Urinary bladder (tissue), 4 donors: Measurements from ENCODE around the gene SSRP1. TPM values are rescaled to one million over a fixed set of nuclear protein-coding genes. Genes with fewer than 3 reads are reported as not detected.
A peak's percentile ranks its signal among the peaks of the same experiment; 100 is the strongest.

Experiments used
- DNase-seq: peaks from one replicate; pipeline ENCODE4 v3.0.0-alpha.2; 2015; ENCODE audit errors: extremely low spot score
- H3K27ac ChIP-seq: one replicate; pipeline ENCODE4 v1.5.1; 2013; ENCODE audit warnings: low read depth, mild to moderate bottlenecking, moderate library complexity
- H3K36me3 ChIP-seq: one replicate; pipeline ENCODE4 v1.6.1; 2013; ENCODE audit warnings: mild to moderate bottlenecking, moderate library complexity; ENCODE audit not compliant: insufficient read depth
- H3K4me1 ChIP-seq: one replicate; pipeline ENCODE4 v1.6.1; 2013; ENCODE audit warnings: mild to moderate bottlenecking, moderate library complexity; ENCODE audit not compliant: insufficient read depth
- H3K4me3 ChIP-seq: one replicate; pipeline ENCODE4 v1.5.1; 2013; ENCODE audit warnings: low read depth, low read length
- WGBS: extraction: QIAGEN DNeasy Blood & Tissue Kit; methylation state at CpG from one replicate; pipeline ENCODE4 v1.1.7; 2013; 5-methylcytosine and 5-hydroxymethylcytosine counted together
- polyA plus RNA-seq: library from polyadenylated mRNA; stranded (reverse); fragments of 200-250 nt; gene quantifications from one replicate; pipeline ENCODE4 v1.2.3, GENCODE V29; 2013
- total RNA-seq: library from RNA; depleted of rRNA; stranded (reverse); fragments of >200 nt; gene quantifications from one replicate; pipeline ENCODE4 v1.2.3, GENCODE V29; 2014
- donor health status: healthy with polysubstance abuse.
- donor health status: healthy.

Gene SSRP1
- total and polyA plus RNA-seq, 2 donors = 32.3 to 79.4 TPM

DNA sequence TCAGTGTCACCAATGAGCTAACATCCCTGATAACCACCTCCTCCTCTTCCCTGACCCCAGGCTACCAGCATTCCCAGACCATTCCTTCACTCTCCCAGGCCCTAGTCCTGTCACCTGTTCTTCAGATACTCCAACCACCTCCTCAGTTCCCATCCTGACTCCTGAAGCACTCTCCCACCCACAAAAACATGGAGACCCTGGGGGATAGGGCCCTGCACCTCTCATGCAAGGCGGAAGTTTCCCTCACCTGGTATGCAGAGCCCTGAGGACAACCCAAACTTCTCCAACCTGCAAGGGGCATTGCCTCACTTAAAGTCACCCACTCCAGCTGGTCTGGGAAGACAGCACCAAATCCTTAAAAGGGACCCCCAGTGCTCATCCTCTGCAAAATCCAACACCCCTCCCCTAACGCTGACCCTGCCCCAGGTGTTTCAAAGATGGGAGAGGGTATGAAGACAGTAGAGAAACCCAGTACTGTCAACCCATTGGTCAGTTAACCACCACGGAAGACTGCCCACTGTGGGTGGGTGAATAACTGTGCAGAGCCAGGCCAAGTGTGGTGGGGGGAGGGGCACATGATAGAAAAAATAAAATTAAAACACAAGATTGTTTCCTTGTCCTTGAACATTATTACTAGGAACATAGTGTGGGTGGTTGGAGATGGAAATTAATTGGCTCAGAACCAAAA is 12.4 kb downstream of the SSRP1 start:
- peaks cover 5% of the 10 kb centered on the region for H3K36me3 ChIP-seq
- peak overlapping the region; percentile 74 for H3K27ac ChIP-seq
- H3K4me1 ChIP-seq = no peaks in the 10 kb centered on the region
- 54% methylated on average over 3 of the region's 3 CpGs for WGBS
- DNase-seq = no peak
- peak overlapping the region; percentile 87 for H3K4me3 ChIP-seq

DNA sequence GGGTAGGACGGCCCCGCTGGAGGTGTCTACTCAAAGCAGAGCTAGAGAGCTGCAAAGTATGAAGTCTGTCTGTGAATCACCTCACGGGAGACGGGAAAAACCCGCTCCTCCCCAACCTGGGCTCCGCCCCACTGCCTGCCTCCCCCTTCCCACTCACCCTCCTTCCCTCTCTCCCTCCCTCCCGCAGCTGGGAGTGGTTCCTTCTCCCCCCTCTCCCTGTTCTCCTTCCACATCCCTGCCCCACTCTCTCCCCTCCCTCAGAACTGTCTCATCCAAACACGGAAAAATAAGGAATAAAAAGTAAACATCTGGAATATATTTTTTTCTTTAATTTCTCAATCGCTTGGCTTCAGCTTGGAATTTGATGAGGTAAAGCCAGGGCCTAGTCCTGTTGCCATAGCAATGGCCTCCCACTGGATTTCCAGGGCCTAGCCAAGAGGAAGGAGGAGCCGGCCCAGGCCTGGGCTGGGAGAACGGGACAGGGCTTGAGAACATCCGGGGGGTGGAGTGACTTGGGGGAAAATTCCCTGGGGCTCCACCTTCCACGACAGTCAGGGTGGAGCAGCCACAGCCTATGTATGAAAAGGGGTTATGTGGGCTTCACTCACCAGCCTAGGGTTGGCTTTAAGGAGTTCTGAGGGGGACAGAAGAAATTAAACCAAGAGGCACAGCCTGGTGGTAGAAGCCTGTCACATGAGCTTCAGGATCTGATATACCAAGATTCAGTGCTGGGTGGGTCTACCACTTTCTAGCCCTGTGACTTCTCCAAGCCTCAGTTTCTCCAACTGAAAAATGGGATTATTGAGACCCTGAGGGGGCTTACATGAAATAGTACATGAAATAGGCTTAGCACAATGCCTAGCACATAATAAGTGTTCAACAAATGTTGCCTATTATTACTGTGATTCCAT is 13.2 kb downstream of the SSRP1 start:
- 10% methylated on average over 13 of the region's 13 CpGs for WGBS
- Histone ChIP-seq H3K4me3 (peak overlapping the region; percentile 87), H3K4me1 (no peaks in the 10 kb centered on the region), H3K36me3 (peaks cover 3% of the 10 kb centered on the region), H3K27ac (peak overlapping the region; percentile 83)
- peak; percentile 85 for DNase-seq

DNA sequence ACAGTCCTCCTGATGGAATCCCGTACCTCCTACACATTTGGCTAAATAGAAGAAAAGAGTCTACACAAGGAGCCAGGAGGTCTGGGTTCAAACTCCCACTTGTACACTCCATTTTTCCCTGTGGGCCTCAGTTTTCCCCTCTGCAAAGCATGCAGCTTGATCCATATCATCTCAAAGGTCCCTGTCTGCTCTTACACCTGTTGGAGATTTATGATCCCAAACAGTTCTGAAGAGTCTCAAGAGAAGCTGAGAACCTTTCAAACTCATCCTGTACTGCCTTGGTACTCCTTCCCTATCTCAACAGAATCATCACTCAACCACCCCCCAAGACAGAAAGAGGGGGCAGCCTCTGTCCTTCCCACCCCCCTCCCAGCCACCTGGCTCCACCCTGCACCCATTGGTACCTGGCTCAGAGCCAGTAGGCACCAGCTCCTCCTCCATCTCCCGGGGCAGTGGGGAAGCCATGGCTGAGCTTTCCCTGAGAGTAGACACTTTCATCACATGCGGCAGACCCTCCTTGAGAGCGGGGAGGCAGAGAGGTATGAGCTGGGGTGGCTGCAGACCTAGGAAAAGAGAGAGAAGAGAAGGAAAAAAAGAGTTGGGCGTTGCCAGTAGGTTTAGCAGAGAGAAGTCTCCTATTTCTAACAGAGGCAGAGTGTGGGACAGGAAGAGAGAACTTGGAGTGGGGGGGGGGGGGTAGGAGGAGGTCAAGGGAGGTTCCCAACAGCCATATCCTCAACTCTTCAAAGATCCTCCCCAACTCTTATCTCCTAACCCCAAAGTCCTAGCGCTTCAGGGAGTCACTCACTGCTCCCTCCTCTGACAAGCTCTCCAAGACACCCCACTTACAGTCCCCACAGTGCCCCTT is 14.1 kb downstream of the SSRP1 start:
- DNase-seq = no peak

DNA sequence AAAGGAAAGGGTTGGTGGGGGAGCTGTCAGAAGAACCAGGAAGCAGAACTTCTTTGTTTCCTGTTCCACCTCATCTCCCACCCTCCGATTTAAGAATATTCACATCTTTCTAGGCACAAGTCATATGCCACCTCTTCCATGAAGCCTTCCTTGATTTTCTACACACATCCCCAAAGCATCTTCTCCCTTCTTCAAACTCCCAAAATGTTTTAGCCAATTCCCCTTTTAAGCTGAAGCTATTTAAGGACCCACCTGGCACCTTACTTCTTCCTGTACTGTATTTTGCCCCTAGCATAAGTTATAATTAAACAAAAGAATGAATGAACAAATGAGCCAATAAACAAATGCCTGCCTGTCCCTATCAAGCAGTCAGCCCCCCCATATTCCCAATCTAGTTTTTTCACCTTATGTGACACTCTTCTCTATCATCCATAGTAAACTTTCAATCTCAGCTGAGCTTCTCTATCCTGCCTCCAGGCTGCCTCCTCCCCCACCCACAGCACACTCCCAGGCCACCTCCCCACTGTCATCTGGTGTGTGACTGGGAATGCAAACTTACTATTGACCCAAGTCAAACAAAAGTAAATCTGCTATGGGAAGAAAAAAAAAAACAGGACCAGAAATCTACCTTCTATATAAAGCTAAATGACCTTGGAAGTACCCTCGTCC is 14.8 kb downstream of the SSRP1 start:
- H3K4me1 ChIP-seq = no peaks in the 10 kb centered on the region
- peaks cover 3% of the 10 kb centered on the region for H3K36me3 ChIP-seq
- H3K4me3 ChIP-seq = no peak overlapping the region
- 69% methylated on average over 2 of the region's 2 CpGs for WGBS
- no peak for DNase-seq
- H3K27ac ChIP-seq = no peak overlapping the region

More for the DNA sequence above, 14.1 kb downstream of the SSRP1 start:
- Histone ChIP-seq H3K36me3 (peaks cover 3% of the 10 kb centered on the region), H3K4me1 (no peaks in the 10 kb centered on the region), H3K27ac (peak overlapping the region; percentile 83), H3K4me3 (peak overlapping the region; percentile 26)
- WGBS = 25% methylated on average over 6 of the region's 6 CpGs

DNA sequence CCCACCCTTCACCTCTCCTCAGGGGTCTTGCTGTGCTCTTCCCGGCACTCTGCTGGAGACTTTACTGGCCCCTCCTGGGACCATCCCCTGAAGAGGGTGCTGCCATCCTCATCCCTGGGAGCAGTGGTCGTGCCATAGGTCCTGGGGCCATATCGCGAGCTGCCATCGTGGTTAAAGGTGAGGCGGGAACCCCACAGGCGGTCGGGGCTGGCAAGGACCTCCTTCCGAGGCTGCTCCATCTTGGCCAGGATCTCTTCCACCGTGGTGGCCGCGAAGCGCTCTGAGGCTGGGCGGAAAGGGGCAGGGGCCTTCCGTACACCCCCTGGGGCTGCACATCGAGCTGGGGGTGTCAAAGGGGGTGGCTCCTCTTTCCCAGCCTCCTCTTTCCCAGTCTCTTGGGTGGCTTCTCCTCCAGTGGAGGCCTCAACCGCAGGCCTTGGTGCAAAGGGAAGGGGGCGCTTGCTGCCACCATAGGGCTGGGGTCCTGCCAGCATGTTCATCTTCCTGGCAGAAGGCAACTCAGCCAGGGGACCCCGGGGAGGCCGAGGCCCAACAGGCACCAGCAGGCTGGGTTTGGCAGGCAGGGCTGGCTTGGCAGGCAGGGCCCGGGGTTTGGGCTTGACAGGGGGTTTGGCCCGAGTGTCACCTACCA is 15.5 kb downstream of the SSRP1 start:
- Histone ChIP-seq H3K4me3 (no peak overlapping the region), H3K36me3 (peaks cover 3% of the 10 kb centered on the region), H3K27ac (no peak overlapping the region), H3K4me1 (no peaks in the 10 kb centered on the region)
- WGBS = 85% methylated on average over 22 of the region's 22 CpGs
- DNase-seq = no peak

DNA sequence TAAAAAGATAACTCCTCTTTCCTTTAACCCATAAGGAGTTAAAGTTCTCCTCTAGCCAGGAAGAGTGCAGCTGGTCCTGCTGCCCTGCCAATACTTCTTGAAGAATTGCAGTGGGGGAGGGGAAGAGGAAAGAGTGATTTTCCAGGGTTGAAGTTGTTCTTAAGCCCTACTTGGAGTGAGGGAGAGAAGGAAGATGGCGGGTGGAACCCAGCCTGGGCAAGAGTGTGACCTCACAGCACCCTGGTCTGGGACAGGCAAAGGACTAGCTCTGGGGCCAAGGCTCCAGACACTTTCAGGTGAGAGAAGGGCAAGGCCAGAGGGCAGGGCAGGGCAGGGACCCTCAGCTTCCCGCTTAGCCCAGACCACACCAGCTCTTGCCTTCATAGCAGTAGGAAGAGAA is 17.5 kb downstream of the SSRP1 start:
- no peak overlapping the region for H3K27ac ChIP-seq
- no peak for DNase-seq
- H3K36me3 ChIP-seq = peaks cover 5% of the 10 kb centered on the region
- H3K4me3 ChIP-seq = no peak overlapping the region
- WGBS = 43% methylated on average over 2 of the region's 2 CpGs
- no peaks in the 10 kb centered on the region for H3K4me1 ChIP-seq

DNA sequence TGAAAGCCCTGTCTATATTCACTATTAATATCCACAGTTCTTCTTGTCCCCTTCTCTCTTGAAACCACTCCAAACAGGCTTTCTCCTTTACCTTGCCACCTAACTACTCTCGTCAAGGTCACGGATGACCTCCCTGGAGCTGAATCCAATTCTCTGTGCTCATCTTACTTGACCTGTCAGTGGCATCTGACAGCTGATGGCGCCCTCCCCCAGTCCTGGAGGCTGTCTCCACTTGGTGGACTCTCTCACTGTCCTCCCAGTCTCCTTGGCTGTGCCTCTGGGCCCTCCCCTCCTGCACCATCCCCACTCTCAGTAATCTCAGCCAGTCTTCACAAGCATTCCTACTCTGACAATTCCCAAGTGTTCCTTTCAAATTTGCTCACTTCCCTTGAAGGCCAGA is 19.7 kb downstream of the SSRP1 start:
- no peak overlapping the region for H3K27ac ChIP-seq
- H3K36me3 ChIP-seq = peaks cover 5% of the 10 kb centered on the region
- no peaks in the 10 kb centered on the region for H3K4me1 ChIP-seq
- WGBS = 74% methylated on average over 3 of the region's 3 CpGs
- no peak overlapping the region for H3K4me3 ChIP-seq
- DNase-seq = no peak

DNA sequence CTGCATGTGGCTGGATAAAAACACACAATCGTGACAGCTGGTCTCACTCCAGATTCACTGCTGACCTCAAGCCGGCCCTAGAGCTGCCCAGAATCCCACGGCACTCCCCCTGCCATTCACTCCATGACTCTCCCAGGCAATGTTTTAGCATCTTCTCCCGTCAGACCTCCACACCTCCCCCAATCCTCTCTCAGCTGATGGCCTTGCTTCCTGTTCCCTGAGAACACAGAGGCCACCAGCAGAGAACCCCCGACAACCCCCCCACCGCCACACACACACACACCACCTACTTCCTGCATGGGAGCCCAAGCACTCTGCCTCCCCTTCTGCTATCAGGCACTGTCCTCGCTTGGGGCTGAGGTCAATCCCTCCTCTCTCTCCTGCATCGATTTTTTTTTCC is 20.2 kb downstream of the SSRP1 start:
- Histone ChIP-seq H3K27ac (no peak overlapping the region), H3K4me3 (no peak overlapping the region), H3K4me1 (no peaks in the 10 kb centered on the region), H3K36me3 (peaks cover 3% of the 10 kb centered on the region)
- WGBS = 35% methylated on average over 8 of the region's 8 CpGs
- DNase-seq = no peak

DNA sequence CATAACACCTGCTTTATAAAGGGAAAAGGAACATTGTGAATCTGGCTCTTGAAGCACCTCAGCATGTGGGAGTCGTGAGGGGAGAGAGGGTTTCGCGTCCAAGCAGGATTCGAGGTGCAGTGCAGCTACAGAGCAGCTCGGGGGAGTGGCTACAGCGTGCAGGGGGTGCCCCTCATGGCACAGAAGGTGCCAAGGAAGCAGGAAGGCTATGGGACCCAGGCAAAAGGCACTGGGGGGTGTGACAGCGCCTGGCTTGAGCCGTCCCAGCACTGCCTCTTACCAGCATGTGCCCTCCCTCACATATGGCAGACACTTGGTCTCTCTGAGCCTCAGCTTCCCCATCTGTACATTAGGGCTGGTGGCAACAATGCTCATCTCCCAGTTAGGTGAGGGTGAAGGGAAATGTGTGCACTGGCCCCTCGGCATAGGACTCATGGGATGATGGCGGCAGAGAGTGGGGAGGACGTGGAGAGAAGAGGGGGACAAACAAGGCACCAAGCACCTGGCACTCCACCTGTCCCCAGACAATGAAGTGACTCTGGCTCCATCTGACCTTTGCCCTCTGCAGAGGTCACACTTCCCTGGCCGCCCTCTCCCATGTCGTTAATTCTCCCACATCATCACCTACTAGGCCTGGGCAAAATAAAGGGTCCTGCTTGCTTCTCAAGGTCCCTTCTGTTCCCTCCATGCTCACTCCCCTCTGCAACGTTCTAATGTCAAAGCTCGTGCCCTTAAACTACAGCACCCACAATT is 21.3 kb downstream of the SSRP1 start:
- H3K27ac ChIP-seq = no peak overlapping the region
- H3K36me3 ChIP-seq = peaks cover 2% of the 10 kb centered on the region
- no peak for DNase-seq
- 86% methylated on average over 15 of the region's 15 CpGs for WGBS
- no peak overlapping the region for H3K4me3 ChIP-seq
- H3K4me1 ChIP-seq = peaks cover 3% of the 10 kb centered on the region

DNA sequence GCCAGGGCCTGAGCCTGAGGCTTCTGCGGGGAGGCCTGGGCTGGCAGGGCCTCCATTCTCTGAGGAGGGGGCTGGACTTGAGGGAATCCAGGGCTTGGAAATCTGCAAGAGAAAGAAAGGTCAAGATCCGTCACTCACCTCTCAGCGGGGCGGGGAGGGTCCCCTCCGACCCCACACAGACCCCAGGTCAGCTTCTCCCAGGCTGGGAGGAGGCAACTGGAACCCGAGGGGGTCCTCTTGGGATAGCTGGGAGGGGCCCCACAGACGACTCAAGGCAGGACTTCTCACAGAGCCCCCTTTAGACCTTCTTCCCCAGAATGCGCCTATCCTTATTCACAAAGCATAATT is 21.9 kb downstream of the SSRP1 start:
- no peak overlapping the region for H3K4me3 ChIP-seq
- H3K36me3 ChIP-seq = peaks cover 2% of the 10 kb centered on the region
- no peak for DNase-seq
- no peak overlapping the region for H3K27ac ChIP-seq
- 70% methylated on average over 8 of the region's 8 CpGs for WGBS
- H3K4me1 ChIP-seq = peaks cover 3% of the 10 kb centered on the region

DNA sequence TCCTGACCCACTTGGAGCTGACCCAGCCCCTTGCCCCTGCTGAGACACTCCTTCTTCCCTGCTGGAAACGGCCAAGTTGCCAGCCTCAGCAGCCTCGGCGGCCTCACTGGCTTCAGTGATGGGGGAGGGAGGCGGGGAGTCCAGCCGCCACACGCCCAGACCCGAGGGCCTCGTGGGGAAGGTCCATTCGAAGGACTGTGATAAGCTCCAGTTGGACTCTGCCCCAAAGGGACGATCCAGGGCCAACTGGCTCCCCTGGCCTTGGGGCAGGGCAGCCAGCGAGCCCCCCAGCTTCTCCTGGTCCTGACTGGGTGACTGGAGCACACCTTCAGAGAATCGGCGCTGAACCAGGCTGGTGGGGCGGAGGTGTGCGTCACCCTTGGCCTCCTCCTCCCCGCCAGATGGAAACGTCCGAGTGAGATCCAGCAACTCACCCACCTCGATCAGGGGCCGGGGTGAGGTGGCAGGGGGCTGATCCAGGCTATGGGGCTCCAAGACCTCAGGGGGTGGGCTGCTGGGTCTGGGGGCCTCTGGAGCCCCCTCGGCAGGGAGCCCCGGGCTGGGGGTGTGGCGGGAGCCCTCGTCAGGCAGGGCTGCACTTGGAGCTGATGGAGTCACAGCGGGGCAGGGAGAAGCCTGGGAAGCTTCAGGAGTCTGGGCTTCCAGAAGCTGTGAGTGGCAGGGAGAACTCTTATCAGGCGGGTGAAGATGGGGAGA is 22.5 kb downstream of the SSRP1 start:
- H3K4me1 ChIP-seq = peaks cover 3% of the 10 kb centered on the region
- 69% methylated on average over 26 of the region's 26 CpGs for WGBS
- H3K4me3 ChIP-seq = no peak overlapping the region
- peak overlapping the region; percentile 46 for H3K27ac ChIP-seq
- DNase-seq = no peak
- H3K36me3 ChIP-seq = peaks cover 2% of the 10 kb centered on the region
